ENCODE data around the gene GLI2. TPM values are rescaled to one million over a fixed set of nuclear protein-coding genes. Genes with fewer than 3 reads are reported as not detected.

The GLI2 gene
- total RNA-seq, 1 experiment from 2014 or later, result 6.2 TPM

DNA sequence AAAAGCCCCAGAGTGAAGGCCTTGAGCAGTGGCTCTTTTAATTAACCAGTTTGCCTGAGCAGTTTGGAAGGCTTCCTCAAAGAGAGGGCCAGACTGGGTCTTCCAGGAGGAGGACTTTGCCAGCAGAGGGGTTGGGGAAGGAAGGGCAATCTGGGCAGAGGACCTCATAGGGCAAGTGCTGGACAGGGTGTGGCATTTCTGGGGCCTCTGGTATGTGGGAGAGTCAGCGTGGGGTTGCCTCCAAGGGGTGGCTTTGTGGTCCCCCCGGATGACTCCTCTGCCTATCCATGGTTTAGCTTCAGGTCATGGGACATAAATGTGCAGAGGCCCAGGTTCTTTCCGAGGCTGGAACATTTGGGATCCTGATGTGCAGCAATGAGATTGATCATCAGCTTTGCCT is 12.6 kb downstream of the GLI2 start:
- CTCF ChIA-PET, result no interaction called here
- Histone ChIP-seq H3K27ac (ENCODE audit: low read length) (no peak overlapping the region), H3K4me3 (ENCODE audit: low read depth in 2 of 2, low read length in 2 of 2) (no peak overlapping the region), H3K9me3 (ENCODE audit: control insufficient read depth, insufficient read depth, low read depth, low read length) (no peaks in the 10 kb centered on the region), H3K36me3 (ENCODE audit: control insufficient read depth, insufficient read depth, low read length) (no peaks in the 10 kb centered on the region), H3K4me1 (ENCODE audit: control insufficient read depth, insufficient read depth, low read length) (no peaks in the 10 kb centered on the region), H3K27me3 (ENCODE audit: control insufficient read depth, insufficient read depth, low read length) (no peaks in the 10 kb centered on the region)
- ATAC-seq (no peak), DNase-seq (ENCODE audit: low read depth, low spot score) (no peak)
- intact Hi-C loops (cut with micrococcal nuclease; ENCODE audit: unreplicated experiment) (no loop called here), in situ Hi-C loops (cut with HindIII; ENCODE audit: low pct_unique_long_range_greater_than_20kb, low sequenced_read_pairs) (no loop called here)
- TF ChIP-seq, protein P1, sequence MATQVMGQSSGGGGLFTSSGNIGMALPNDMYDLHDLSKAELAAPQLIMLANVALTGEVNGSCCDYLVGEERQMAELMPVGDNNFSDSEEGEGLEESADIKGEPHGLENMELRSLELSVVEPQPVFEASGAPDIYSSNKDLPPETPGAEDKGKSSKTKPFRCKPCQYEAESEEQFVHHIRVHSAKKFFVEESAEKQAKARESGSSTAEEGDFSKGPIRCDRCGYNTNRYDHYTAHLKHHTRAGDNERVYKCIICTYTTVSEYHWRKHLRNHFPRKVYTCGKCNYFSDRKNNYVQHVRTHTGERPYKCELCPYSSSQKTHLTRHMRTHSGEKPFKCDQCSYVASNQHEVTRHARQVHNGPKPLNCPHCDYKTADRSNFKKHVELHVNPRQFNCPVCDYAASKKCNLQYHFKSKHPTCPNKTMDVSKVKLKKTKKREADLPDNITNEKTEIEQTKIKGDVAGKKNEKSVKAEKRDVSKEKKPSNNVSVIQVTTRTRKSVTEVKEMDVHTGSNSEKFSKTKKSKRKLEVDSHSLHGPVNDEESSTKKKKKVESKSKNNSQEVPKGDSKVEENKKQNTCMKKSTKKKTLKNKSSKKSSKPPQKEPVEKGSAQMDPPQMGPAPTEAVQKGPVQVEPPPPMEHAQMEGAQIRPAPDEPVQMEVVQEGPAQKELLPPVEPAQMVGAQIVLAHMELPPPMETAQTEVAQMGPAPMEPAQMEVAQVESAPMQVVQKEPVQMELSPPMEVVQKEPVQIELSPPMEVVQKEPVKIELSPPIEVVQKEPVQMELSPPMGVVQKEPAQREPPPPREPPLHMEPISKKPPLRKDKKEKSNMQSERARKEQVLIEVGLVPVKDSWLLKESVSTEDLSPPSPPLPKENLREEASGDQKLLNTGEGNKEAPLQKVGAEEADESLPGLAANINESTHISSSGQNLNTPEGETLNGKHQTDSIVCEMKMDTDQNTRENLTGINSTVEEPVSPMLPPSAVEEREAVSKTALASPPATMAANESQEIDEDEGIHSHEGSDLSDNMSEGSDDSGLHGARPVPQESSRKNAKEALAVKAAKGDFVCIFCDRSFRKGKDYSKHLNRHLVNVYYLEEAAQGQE (IDR thresholded peaks at IDR 0.05; ENCODE audit: insufficient read depth in 1 of 2, low read depth in 2 of 2, low read length in 1 of 2), result no peak
- TF ChIP-seq, protein P2, sequence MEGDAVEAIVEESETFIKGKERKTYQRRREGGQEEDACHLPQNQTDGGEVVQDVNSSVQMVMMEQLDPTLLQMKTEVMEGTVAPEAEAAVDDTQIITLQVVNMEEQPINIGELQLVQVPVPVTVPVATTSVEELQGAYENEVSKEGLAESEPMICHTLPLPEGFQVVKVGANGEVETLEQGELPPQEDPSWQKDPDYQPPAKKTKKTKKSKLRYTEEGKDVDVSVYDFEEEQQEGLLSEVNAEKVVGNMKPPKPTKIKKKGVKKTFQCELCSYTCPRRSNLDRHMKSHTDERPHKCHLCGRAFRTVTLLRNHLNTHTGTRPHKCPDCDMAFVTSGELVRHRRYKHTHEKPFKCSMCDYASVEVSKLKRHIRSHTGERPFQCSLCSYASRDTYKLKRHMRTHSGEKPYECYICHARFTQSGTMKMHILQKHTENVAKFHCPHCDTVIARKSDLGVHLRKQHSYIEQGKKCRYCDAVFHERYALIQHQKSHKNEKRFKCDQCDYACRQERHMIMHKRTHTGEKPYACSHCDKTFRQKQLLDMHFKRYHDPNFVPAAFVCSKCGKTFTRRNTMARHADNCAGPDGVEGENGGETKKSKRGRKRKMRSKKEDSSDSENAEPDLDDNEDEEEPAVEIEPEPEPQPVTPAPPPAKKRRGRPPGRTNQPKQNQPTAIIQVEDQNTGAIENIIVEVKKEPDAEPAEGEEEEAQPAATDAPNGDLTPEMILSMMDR (IDR thresholded peaks at IDR 0.05), result no peak
- TF ChIP-seq POLR2AphosphoS5 (IDR thresholded peaks at IDR 0.05; ENCODE audit: low read depth, low read length) (no peak), TCF7L2 (IDR thresholded peaks at IDR 0.05; ENCODE audit: low read depth, low read length) (no peak), SIN3A (IDR thresholded peaks at IDR 0.05; ENCODE audit: borderline replicate concordance, insufficient read depth, low read depth, low read length) (no peak)
- POLR2A ChIA-PET, result no interaction called here
- BruUV-seq (replicated peaks), result no TSS peak

DNA sequence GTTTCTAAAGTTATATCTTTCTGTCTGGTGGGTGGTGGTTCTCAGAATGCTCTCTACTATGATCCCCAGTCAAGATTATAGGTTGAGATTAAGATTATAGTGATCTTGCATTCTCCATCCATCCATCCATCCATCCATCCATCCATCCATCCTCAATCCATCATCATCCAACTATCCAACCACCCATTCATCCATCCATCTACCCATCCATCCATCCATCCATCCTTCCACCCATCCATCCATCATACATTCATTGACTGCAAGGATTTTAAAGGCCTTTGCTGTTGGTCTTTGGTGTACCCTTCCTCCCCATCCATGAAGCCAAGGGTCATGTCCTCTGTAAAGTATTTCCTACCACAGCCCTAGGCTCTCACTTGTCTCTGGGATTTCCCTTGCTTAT is 13.1 kb downstream of the GLI2 start:
- Histone ChIP-seq H3K4me3 (ENCODE audit: low read depth in 2 of 2, low read length in 2 of 2) (no peak overlapping the region), H3K9me3 (ENCODE audit: control insufficient read depth, insufficient read depth, low read depth, low read length) (no peaks in the 10 kb centered on the region), H3K27me3 (ENCODE audit: control insufficient read depth, insufficient read depth, low read length) (no peaks in the 10 kb centered on the region), H3K36me3 (ENCODE audit: control insufficient read depth, insufficient read depth, low read length) (no peaks in the 10 kb centered on the region), H3K4me1 (ENCODE audit: control insufficient read depth, insufficient read depth, low read length) (no peaks in the 10 kb centered on the region), H3K27ac (ENCODE audit: low read length) (no peak overlapping the region)
- no peak for DNase-seq (ENCODE audit: low read depth, low spot score)
- ATAC-seq, result no peak
- intact Hi-C loops (cut with micrococcal nuclease; ENCODE audit: unreplicated experiment), result no loop called here
- CTCF ChIA-PET, result no interaction called here
- TF ChIP-seq TCF7L2 (IDR thresholded peaks at IDR 0.05; ENCODE audit: low read depth, low read length) (no peak), POLR2AphosphoS5 (IDR thresholded peaks at IDR 0.05; ENCODE audit: low read depth, low read length) (no peak), SIN3A (IDR thresholded peaks at IDR 0.05; ENCODE audit: borderline replicate concordance, insufficient read depth, low read depth, low read length) (no peak)
- TF ChIP-seq, protein P2 (IDR thresholded peaks at IDR 0.05), result no peak
- TF ChIP-seq, protein P1 (IDR thresholded peaks at IDR 0.05; ENCODE audit: insufficient read depth in 1 of 2, low read depth in 2 of 2, low read length in 1 of 2), result no peak
- no TSS peak for BruUV-seq (replicated peaks)
- in situ Hi-C loops (cut with HindIII; ENCODE audit: low pct_unique_long_range_greater_than_20kb, low sequenced_read_pairs), result no loop called here
- POLR2A ChIA-PET, result no interaction called here
